GM21576 (cell line): ENCODE results near the gene SLC17A4.
"Not testable (repeated sequence)": the region's sequence is repeated elsewhere in the genome, so short reads cannot be mapped to it uniquely, and the experiment has no call there.

ENCODE experiments used
- ATAC-seq: cut with Tn5 transposase; IDR thresholded peaks from one replicate; pipeline ENCODE4 v1.9.1; 2021; ENCODE audit warnings: mild to moderate bottlenecking, moderate library complexity; ENCODE audit not compliant: unreplicated experiment

SLC17A4 gene

GRCh38 chr6:25748601-25749517 is 5.7 kb upstream of the SLC17A4 start:
- not testable (repeated sequence) for ATAC-seq

DNA sequence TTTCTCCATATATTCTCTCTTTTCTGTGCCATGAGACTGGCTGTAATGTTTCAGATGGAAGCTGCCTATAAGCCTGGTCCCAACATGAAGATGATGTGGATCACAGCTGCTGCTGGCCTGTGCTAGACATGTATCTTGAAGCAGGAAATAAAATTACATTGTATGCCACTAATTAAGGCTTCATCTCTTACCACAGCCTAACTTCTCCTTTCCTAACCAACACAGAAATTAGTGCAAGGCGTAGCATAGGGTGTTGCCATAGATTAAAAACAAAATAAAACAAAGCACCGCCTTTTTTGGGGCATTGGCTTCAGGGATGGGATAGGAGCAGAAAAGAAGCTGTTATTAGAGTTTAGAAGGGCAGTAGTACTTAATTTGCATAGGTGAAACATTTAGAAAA is 4.7 kb upstream of the SLC17A4 start:
- no peak for ATAC-seq

DNA sequence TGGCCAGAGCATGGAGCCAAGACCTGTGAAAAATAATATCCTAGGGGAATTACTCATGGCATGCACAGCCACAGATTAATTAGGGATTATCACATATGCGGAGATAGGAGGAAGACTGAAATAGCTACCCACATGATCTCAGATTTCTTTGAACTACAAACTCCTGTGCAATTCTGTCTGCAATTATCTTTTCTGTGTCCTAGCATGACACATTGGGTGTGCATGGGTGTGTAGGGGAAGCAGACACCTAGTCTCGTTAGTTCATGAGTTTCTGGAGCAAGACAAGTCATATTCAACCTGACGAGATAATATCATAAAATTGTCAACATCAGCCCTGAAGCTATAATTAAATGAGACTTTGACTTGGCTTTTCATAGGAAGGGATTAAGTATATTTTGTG is 3.6 kb upstream of the SLC17A4 start:
- no peak for ATAC-seq

DNA sequence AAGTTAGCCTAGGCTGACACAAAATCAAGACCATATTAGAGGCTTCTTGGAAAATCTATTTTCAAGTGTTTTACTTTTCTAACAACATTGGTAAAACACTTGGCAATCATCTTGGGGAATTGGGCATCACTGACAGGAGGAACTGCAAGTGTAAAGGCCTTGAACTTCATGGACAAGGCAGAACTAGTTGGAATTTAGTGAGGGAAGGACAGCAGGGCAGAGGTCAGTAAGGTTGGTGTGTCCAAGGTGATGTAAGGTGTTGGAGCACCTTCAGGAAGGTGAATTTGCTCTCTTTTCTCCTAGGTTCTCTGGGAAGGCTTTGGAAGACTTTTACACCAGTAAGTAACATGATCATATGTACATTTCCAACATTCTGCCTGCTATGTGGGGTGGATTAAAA is 1.5 kb upstream of the SLC17A4 start:
- ATAC-seq, result no peak

GRCh38 chr6:25755483-25755882 is 941 bp downstream of the SLC17A4 start:
- no peak for ATAC-seq

DNA sequence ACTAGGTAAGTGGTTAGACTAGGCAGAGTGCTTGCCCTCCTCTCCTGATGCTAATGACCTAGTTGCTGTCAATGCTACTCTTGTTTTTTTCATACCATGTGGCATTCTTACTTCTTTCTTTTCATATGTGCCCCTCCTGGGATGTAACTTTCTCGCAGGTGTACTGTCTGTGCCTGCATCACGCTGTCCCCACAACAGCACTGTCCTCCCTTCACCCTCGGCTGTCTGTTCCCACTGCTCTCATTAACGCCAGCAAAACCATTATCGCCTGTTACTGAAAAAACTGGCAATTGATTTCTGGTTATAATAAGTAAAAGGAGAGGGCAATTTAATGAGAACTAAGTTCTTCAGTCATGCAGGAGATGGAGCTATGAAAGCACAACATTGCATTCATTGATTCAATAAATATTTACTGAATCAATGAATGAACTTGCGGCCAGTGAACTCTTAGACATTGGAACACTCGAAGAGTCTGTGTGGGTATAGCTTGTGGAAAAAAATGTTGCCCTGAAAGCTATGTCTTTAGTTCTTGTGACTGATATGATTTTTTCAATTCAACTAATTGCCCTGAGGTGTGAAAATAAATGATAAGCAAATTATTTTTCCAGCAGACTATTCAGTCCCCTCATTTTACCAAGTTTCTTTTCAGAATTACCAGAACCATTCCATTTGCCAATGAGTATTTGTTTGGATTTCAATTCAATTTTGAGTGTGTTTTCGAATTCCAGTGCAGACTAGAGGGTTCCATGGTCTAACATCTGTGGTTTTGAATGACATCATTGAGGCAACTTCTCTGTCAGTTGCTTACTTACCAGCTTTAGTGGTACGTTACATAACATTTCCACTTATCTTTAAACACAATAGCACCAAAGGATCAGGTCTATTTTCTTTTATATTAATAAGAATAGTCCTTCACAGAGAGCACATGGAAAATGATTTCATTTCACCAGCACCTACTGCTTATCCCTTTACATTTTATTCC is 2.1 kb downstream of the SLC17A4 start:
- no peak for ATAC-seq

DNA sequence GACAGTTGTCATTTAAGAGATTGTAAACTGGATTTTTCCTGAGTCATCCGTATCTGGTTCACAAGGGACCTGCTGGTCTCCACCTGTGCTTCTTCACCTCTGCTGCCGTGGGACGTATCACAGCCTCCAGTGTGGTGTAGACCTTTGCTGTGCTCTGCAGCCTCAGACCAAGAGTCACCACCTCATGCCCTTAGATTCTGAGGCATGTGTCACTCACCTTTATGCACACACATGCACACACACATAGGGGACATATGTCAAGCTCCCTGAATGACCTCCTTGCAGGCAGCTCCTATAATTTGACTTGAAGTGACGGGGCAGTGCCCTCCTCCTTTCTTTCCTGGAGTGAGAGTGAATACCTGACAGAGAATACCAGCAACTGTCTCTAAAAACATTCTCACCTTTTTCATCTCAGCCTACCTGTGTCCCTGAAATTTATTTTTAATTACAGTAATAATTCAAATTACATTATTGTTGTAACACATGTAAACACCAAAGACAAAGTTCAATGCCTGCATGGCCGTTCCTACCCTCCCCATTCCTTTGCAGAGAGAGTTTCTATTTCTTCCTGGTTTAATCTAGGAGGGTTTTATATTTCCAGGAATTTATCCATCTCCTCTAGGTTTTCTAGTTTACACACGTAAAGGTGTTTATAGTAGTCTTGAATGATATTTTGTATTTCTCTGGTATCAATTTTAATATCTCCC is 3.5 kb downstream of the SLC17A4 start:
- no peak for ATAC-seq

- ATAC-seq, result no peak
These were observed 10.1 kb downstream of the SLC17A4 start for GRCh38 chr6:25764611-25765010.

DNA sequence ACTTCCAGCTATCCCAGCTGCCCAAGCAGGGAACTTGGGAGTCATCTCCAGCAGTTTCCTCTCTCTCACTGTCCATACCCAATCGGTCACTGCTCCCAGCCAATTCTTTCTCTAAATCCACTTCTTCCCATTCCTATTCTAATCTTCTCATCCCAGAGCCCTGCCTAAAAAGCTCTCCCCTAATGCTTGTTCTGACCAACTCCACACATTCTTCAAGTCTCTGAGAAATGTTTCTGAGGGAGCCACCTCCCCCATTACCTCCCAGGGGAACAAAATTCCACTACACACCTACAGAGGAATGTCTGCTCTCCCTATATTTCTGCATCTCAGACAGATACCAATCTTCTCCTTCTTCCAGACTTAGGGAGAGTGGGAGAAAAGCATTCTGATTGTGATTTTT is 14.0 kb downstream of the SLC17A4 start:
- no peak for ATAC-seq

DNA sequence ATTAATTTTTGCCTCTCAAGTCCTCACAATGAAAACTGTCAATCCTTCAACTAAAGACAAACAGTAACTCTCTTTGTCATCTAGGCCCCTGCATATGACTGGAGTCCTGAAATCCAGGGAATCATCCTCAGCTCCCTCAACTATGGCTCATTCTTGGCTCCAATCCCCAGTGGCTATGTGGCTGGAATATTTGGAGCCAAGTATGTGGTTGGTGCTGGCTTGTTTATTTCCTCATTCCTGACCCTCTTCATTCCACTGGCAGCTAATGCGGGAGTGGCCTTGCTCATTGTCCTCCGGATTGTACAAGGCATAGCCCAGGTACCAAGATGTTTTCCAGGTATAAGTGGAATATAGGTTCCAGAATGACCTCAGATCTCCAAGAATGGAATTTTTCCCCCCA is 15.4 kb downstream of the SLC17A4 start:
- ATAC-seq, result no peak

GRCh38 chr6:25774120-25774715 is 19.7 kb downstream of the SLC17A4 start:
- ATAC-seq, result no peak

DNA sequence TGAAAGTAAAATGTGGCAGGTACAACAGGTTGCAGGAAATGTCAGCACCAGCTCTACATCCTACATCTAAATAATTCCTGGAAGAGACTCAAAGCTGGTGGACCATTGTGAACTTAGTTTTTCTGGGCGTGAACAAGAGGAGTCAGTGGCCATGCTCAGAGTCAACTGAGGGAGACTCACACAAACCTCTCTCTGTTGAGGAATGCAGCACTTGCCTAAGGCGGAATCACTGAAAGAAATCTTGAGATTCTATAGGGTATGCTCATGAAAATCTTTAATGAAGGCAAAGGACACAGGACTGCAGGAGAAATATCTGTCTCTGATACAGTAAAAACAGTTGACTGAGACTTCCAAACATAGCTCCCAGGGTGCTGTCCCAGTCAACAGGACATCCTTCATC is 22.5 kb downstream of the SLC17A4 start:
- no peak for ATAC-seq

GRCh38 chr6:25777856-25778649 is 23.5 kb downstream of the SLC17A4 start:
- ATAC-seq, result no peak

DNA sequence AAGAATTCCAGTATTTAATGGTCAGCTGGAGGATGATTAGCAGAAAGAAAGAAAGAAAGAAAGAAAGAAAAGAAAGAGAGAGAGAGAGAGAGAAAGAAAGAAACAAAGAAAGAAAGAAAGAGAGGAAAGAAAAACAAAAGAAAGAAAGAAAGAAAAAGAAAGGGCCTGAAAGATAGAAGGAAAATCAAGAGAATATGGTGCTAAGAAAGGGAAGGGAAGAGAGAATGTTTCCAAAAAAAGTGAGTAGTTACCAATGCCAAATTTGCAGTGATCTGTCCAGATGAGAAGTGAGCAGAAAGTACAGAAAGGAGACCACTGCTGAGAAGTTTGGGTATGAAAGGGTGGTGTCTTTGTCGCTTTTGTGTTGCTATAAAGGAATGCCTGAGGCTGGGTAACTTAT is 26.6 kb downstream of the SLC17A4 start:
- ATAC-seq, result no peak

DNA sequence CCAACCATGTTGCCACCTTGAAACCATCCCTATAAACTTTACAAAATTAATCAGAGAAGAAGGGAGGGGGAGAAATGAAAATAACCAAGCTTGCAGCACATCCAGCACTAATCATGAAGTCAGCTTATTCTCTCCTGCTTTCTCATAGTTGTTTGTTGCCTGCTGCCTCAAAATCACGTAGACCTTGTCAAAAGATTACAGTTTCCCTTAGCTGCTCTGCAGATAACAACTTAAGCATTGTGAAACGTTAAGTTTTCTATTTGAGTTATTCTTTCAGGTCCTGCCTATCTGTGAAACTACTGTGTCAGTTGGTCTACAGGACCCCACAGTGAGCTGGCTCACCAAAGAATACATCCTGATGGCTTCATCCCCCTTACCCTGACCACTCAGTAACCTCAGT is 32.9 kb downstream of the SLC17A4 start:
- ATAC-seq, result no peak

GRCh38 chr6:25788305-25788922 is 33.9 kb downstream of the SLC17A4 start:
- ATAC-seq, result no peak

GRCh38 chr6:25789475-25789874 is 34.9 kb downstream of the SLC17A4 start:
- ATAC-seq, result no peak

DNA sequence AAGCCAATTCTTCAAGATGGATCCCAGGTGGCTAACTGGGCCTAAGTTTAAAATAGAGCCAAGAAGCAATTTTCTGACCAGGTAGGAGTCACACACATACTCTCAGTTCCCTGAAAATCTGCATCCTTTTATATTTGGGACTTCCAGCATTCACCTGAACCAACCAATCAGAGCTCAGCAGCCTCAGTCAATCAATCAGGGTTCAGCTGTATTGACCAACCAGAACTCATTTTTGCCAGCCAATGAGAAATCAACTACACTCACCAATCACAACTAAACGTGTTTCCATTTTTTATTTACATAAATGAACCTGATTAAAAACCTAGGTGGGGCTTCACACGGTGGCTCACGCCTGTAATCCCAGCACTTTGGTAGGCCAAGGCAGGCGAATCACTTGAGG is 37.5 kb downstream of the SLC17A4 start:
- no peak for ATAC-seq

- ATAC-seq, result no peak
These were observed 39.4 kb downstream of the SLC17A4 start for GRCh38 chr6:25793970-25794369.
